Measurements from ENCODE around the gene CAMK2B. TPM values are rescaled to one million over a fixed set of nuclear protein-coding genes. Genes with fewer than 3 reads are reported as not detected.

Gene CAMK2B
- total RNA-seq, 2 donors from 2014 or later = 1.2 to 3.5 TPM

DNA sequence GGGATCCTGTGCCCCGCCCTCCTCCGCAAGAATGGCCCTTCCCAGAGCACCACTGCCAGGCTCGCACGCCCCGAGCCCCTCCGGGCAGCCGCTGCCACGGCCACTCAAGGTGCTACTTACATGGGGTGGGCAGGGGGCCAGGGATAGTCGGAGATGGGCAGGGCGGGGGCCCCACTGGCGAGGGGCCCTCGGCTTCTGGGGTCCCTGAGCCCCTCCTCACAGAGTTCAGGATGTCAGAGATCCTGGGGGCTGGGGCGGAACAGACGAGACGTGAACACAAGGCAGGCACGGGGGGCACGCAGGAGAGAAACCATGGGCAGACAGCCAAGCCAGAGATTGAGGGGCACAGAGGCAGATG, 99.0 kb downstream of the CAMK2B start:
- DNase-seq (ENCODE audit: low spot score) = no peak
- intact Hi-C loops (cut with DNase I) = no loop called here

DNA sequence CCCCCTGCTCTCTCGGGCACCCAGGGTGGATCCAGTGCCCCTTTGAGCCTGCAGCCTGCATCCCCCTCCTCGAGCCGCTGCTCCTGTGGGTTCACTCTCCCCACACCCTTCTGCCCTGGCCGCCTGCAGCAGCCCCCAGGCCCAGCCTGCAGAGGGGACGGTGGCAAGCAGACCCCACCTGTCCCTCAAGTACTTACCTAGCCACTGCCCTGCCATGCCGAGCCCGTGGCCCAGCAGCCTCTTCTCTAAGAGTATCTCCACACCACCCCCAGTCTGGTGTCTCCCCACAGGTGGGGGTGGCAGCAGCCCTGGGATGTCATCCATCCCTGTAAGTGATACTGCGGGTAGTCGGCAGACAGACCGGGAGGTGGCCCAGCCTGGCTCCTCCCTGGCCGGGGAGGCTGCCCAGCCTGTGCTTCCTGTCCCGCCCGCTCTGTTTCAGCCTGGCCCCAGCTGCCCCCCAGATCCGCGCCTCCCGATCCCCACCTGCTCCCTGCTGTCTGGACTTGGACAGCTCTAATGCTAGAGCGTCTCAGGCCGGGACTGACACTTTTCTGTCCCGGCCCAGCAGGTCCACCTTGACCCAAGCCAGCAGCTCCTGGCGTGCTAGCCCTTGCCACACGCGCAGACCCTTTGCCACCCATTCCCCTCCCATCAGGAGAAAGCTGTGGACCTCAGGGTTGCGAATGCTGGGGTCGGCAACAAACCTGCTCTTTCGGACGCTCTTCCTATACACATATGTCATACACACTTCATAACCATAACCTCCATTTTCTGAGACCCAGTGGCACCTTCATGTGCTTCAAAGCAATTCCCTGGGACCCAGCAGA, 99.6 kb downstream of the CAMK2B start:
- no peak for DNase-seq (ENCODE audit: low spot score)
- intact Hi-C loops (cut with DNase I) = no loop called here

DNA sequence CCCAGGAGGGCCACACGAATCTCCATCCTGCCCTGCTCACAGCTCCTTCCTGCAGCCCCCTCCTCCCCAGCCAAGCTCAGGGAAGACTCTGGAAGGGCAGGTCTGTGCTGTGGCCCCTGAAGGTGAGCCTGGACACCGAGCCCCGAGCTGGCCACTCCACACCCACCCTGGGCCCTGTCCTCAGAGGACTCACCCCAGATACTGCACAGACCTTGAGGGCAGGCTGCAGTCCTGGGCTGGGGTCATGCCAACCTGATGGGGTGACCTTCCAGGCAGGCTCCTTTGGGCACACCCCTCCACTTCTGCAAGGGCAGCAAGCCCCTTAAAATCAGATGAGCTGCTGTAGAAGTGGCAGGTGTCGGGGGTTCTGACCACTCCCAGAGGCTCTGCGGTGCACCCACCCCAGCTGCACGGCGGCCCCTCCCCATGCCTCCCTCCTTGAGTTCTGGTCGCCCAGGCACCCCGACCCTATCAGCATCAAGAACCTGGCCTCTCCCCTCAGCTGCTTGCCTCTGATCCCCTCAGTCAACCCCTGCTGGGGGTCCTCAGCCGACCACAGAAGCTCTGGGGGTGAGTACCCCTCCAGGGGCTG, 100.3 kb downstream of the CAMK2B start:
- intact Hi-C loops (cut with DNase I) = no loop called here
- DNase-seq (ENCODE audit: low spot score) = no peak

DNA sequence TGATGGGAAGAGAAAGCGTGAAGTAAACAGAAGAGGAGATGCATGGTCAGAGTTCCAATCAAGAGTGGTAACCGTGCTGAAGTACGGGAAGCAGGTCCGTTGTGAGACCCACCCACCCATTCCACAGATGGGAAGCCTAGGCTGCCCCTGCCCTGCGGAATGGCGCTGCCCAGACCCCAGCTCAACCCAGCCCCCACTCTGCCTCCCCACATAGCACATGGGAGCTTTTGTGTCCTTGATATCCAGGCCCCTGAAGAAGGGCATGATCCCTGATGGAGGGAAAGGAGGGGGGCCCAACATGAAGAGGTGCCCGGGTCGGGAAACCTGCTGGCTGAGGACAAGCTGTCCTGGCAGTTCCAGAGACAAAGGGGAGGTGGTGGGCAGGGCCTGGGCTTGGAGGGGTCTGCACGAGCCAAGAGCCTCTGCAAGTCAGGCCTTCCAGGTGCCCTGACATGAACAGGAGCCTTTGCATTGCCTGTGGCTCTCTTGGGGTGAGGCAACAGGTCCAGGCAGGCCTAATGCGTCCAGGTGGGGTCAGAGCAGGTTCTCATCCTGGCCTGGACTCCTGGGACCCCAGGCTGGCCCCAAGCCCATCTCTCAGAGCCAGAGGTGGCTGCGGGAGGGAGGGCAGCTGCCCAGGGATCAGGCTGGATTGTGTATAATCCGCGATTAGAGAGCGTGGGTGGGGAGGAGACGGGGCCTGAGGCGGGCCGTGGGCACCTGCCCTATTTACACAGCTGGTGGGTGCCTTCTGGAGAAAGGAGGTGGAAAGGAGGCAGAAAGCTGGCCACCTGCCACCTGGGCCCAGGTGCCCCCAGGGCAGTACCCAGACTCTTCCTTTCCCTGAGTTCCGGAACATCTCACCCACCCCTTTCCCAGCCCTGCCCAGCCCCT, 101.1 kb downstream of the CAMK2B start:
- DNase-seq (ENCODE audit: low spot score) = peak; percentile 62
- intact Hi-C loops (cut with DNase I) = no loop called here

DNA sequence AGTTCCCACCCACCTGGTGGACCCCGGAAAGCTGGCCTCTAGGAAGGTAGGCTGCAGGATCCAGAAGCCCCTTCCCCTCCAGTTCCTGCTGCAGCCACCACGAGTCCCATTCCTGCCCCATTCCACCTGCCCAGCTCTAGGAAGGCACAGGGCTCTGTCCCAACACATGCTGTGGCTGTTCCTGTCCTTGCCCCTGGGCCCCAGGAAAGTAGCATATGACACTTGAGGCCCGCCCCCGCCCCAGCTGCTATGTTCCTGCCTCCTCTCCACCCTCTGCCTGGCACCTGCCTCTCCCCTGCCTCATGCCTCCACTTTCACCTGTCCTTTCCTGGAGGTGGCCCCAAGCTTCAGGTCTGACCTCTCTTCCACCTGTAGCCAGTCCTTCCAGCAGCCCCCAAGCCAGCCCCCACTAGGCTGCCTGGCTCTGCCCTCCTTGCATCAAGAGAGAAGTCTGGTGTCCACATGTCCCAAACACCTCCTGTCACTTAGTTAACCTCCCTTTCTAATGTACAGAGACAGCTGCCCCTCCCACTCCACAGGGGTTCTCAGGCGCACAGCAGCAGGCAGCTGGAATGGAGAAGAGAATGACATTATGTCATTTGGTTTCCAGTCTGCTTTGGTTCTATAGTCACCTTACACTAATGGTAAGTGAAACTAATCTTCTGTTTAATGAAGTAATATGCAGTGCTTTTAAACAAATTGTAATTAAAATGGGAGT, 101.9 kb downstream of the CAMK2B start:
- peak; percentile 57 for DNase-seq (ENCODE audit: low spot score)
- intact Hi-C loops (cut with DNase I) = no loop called here

DNA sequence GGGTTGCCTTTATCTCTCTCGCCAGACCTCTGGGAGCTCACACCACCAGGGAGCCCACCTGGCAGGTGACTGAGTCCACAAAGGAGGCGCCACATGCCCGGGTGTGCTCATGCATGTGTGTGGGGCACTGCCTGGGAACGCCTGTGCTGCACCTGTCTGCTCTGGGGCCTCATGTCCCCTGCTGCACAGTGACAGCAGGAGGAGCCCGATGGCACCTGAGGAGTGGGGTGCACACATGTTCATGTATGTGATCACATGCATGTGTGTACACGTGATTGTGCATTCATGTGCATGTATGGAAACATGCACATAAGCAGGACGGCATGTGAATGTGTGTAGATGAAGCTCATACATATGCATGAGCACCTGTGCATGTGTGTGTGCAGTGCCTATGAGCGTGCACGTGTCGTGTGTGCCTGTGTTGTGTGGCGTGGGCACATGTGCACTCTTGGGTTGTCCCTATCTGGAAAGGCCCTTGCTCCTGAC, 102.6 kb downstream of the CAMK2B start:
- DNase-seq (ENCODE audit: low spot score) = peak; percentile 67
- intact Hi-C loops (cut with DNase I) = no loop called here

DNA sequence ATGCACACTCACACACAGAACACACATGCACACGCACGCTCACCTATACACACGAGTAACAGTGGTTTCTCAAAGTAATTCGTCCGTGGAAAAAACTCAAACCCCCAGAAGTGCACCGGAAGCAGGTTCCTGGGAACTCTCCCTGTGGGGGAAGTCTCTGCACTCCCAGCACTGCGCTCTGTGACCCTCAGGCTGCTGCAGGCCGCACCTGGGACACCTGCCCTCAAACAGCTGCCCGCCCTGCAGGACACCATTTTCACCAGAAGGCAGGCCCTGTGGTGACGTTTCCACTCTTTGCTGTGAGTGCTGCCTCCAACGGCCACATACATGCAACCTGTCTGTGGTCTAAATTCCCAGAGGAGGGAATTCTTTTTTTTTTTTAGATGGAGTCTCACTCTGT, 103.3 kb downstream of the CAMK2B start:
- DNase-seq (ENCODE audit: low spot score) = peak; percentile 63
- intact Hi-C loops (cut with DNase I) = no loop called here

DNA sequence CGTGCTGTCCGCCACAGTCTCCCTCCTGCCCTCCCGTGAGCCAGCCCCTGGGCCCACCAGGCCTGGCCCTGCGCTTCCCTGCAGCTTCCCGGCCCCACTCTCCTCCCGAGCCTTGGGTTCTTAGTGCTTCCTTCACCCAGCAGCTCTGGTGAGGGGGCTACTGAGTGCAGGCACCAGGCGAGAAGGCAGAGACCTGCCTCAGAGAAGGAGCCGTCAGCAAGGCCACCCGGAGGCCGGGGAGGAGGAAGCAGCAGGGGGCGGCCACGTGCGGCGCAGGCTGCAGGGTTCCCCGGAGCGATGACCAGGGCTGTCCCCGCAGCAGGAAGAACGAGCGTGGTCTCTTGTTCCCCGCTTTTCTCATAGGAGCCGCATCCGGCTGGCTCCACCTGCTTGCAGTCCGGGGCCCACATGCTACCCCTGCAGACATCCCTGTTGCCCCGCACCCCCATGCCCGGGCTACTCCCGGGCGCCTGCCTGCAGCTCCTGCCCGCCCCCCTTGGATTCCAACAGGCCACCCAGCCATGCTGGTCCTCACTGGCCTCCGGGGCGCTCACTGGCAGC, 104.1 kb downstream of the CAMK2B start:
- DNase-seq (ENCODE audit: low spot score) = peak; percentile 72
- intact Hi-C loops (cut with DNase I) = no loop called here

DNA sequence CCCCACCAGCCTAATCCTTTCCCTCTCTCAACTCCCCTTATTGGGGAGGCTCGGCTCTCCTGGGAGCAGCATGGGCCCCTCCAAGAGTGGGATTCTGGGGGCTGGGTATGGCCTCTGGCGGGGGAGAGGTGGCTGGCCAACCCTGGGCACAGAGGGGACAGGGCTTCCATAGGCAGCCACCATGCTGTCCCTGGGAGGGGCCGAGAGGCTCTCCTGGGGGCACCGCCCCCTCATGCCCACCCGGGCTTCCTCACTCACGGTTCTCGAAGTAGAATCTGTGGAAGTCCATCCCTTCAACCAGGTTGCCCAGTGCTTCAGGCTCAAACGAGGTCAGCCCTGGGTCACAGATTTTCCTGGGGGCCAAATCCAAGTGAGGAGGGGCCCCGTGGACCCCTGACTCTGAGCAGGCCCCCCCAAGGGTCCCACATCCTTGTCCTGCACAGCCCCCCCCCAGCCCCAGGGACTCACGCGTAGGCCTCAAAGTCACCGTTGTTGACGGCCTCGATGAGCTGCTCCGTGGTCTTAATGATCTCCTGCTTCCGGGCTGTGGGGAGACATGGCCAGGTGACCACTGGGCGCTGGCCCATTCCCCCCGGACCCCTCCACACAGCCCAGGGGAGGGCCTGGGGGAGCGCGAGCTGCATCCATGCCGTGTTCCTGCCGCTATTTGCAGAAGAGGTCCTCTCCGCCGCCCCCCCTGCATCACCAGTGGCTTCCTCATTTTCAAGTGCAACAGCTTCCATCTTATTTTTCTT, 104.9 kb downstream of the CAMK2B start:
- DNase-seq (ENCODE audit: low spot score) = peak; percentile 75
- intact Hi-C loops (cut with DNase I) = no loop called here

DNA sequence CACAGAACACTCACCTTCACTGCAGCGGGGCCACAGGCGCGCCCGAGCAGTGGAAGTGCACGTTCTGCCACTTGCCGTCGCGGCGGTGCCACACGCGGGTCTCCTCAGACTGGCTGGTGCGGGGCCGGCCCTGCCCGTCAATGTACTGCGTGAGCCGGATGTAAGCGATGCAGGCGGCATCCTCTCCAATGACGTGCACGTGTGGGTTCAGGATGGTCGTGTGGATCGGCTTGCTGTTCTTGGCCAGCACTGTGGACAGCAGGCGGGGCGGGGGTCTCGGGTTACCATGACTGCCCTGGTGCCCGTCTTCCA, 105.4 kb downstream of the CAMK2B start:
- DNase-seq (ENCODE audit: low spot score) = peak; percentile 72

DNA sequence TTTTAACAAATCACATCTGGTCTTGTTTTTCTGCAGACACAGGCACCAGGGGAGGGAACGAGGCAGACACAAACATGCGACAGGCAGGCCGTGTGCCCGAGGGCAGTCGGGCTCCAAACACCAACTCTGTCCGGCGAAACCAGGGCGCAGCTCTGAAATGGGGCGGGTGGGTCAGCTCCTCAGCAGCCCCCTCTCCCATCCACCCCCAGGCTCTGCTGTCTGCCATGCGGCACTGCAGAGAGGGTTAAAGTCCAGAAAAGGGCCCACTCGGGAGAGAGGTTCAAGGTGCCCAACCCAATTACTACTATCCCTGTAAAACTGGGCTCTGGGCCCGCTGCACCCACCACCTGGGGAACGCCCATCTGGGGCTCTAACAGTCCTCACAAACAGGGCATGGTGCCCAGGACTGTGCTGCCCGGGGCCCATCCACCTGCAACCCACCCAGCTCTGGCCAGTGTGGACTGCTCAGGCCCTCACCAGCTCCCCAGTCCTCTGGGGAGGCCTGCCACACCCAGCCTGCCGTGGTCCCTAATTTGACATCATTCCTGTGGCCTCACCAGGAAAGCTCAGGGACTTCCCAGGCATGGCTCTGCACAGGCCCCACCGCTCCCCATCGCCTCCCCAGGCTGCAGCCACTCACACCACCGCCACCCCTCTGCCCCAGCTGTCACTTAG, 105.9 kb downstream of the CAMK2B start:
- intact Hi-C loops (cut with DNase I) = loop anchor here in 1 of 2 donors (10.0 kb wide), 1 partner anchor 245 kb away; no protein-coding TSS in a partner anchor
- peak; percentile 55 for DNase-seq (ENCODE audit: low spot score)

More for the DNA sequence above, 105.4 kb downstream of the CAMK2B start:
- intact Hi-C loops (cut with DNase I) = no loop called here

DNA sequence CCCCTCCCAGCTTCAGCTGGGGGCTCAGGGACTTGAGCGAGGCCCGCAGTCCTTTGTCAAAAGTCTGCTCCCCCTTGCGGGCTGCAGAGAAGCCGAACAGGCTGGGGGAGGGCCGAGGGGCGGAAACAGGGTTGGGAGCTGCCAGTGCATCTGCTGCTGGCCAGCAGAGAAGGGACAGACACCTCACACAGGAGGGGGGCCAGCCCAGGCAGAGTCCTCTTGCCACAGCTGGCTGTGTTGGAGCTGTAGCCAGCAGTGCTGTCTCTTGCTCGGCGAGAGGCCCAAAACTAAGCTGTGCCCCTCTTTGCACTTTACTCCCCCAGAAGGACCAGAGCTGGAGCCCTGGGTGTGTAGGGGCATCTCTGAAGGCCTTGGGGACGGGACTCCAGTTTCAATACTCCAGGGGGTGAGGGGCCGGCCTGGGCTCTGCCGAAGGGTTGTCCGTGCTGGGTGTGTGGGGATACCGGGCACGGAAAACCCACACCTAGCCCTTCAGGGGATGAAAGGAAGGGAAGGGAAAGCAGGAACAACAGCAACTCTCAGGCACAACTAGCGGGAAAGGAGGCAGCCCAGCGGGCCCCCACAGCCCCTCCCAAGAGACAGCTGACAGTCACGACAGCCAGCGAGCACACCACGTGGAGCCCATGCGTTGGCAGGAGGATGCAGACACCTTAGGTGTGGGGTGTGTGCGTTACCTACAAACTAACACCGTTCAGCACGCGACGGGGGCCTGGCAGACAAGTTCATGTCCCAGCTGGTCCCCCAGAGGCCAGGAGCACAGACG, 106.8 kb downstream of the CAMK2B start:
- peak; percentile 70 for DNase-seq (ENCODE audit: low spot score)
- intact Hi-C loops (cut with DNase I) = loop anchor here in 1 of 2 donors (10.0 kb wide), 1 partner anchor 246 kb away; no protein-coding TSS in a partner anchor

DNA sequence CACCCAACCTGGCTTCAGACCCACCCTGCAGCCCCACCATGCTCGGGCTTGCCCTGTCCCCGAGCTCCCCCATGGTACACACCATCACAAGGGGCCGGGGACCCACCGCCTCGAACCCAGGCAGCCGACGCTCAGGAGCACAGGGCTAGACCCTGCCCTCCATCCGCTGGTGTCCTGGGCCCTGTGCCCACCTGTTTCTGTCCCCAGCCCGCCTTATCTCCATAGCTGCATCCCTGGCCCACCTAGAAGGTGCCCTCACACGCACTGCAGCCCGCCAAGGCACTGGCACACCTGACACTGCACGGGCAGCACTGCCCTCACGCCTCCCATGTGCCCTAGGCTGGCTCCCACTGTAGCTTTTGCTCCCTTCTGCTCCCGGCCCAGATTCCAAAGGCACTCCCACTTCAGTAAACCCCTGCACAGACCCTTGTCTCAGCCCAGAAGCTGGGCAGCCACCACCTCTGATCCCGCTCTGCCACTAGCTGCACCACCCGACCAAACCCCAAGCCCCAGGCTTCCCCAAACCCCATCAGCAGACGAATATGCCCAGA, 107.5 kb downstream of the CAMK2B start:
- DNase-seq (ENCODE audit: low spot score) = peak; percentile 66
- intact Hi-C loops (cut with DNase I) = loop anchor here in 1 of 2 donors (1.0 to 10.0 kb wide), 2 partner anchors 34 to 247 kb away; no protein-coding TSS in a partner anchor

DNA sequence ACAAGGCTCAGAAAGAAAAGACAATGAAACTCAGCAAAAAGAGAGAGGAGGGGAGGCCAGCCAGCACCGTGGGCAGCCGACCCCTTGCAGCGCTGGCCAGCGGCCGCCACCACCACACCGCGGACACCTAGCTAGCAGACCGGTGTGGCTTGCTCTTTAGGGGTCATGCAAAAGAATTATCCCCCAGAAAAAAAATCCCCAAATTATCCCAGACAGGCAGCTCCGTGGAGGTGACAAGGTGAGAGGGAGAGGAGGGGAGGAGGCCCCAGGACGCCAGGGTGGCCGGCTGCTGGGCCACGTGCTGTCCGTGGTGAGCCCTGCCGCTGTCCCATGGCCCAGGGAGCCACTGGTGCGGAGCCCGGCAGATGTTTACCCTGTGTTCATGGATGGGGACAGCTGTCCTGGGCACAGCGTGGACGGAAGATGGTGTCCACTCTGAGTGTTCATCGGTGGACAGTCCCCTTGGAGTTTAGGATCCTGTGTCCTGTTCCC, 108.1 kb downstream of the CAMK2B start:
- peak; percentile 68 for DNase-seq (ENCODE audit: low spot score)
- intact Hi-C loops (cut with DNase I) = loop anchor here in 1 of 2 donors (1.0 to 10.0 kb wide), 2 partner anchors 33 to 248 kb away; no protein-coding TSS in a partner anchor

DNA sequence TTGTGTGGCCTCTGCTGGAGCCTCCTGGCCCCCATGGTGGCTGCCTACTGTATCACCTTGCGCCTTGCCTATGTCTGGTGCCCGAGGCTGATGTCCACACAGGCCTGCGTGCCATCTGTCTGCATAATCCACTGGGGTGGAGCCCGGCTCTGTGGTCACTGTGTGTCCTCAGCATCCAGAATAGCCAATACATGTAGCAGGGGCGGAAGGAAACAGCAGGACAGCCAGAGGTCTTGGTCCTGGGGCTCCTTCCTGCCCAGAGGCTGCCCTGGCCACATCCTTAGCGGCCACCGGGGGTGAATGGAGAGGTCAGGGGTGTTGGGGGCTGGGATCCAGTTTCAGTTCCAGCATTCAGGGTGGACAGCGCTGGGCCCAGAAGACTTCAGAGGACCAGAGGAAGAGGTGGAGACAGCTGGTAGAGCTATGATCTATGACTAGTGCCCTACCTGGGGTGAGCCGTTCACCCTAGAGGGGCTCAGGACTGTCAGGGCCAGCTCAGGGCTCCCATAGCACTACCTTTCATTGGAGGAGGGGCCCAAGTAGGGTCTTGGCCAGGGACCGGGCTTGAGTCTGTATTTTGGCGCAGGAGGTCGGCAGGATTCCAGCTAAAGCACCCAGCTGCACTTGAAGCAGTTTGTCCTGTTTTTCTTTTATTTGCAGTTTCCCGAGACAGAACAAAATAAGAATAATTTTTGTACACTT, 108.7 kb downstream of the CAMK2B start:
- peak; percentile 79 for DNase-seq (ENCODE audit: low spot score)
- intact Hi-C loops (cut with DNase I) = loop anchor here in 1 of 2 donors (1.0 to 10.0 kb wide), 2 partner anchors 32 to 248 kb away; no protein-coding TSS in a partner anchor
